ENCODE results near the gene CD300LF.

The CD300LF gene

GRCh38 chr17:74670329-74670728 lies 42.4 kb downstream of the CD300LF start:
- Histone ChIP-seq H2AFZ (ENCODE audit: low read length) (no peak overlapping the region), H3K4me2 (ENCODE audit: low read length) (no peak overlapping the region), H3K9ac (ENCODE audit: low read length) (no peak overlapping the region), H4K20me1 (ENCODE audit: insufficient read depth, low read length) (no peaks in the 10 kb centered on the region), H3K4me1 (ENCODE audit: insufficient read depth, low read length, severe bottlenecking) (no peaks in the 10 kb centered on the region), H3F3A (ENCODE audit: insufficient read depth, low read length) (no peaks in the 10 kb centered on the region), H3K36me3 (ENCODE audit: insufficient read depth, low read length) (no peaks in the 10 kb centered on the region), H3K27me3 (ENCODE audit: insufficient read depth, low read length) (no peaks in the 10 kb centered on the region; the same call in 1 of the 2 replicates), H3K9me2 (ENCODE audit: low read depth, low read length) (no peaks in the 10 kb centered on the region), H3K27ac (ENCODE audit: low read depth, low read length, poor library complexity, severe bottlenecking) (no peak overlapping the region), H3K9me3 (ENCODE audit: low read length) (no peaks in the 10 kb centered on the region), H3K79me2 (ENCODE audit: insufficient read depth, low read length) (no peaks in the 10 kb centered on the region), H3K4me3 (ENCODE audit: low read depth, low read length, poor library complexity, severe bottlenecking) (no peak overlapping the region)
- TF ChIP-seq, protein P1, sequence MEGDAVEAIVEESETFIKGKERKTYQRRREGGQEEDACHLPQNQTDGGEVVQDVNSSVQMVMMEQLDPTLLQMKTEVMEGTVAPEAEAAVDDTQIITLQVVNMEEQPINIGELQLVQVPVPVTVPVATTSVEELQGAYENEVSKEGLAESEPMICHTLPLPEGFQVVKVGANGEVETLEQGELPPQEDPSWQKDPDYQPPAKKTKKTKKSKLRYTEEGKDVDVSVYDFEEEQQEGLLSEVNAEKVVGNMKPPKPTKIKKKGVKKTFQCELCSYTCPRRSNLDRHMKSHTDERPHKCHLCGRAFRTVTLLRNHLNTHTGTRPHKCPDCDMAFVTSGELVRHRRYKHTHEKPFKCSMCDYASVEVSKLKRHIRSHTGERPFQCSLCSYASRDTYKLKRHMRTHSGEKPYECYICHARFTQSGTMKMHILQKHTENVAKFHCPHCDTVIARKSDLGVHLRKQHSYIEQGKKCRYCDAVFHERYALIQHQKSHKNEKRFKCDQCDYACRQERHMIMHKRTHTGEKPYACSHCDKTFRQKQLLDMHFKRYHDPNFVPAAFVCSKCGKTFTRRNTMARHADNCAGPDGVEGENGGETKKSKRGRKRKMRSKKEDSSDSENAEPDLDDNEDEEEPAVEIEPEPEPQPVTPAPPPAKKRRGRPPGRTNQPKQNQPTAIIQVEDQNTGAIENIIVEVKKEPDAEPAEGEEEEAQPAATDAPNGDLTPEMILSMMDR (IDR thresholded peaks at IDR 0.05; ENCODE audit: low read length) = no peak
- no peak for TF ChIP-seq EZH2 (IDR thresholded peaks at IDR 0.05; ENCODE audit: borderline replicate concordance, low read length)

- Histone ChIP-seq H3K9me2 (ENCODE audit: low read depth, low read length) (no peaks in the 10 kb centered on the region), H3K9ac (ENCODE audit: low read length) (no peak overlapping the region), H3K4me2 (ENCODE audit: low read length) (no peak overlapping the region), H3F3A (ENCODE audit: insufficient read depth, low read length) (no peaks in the 10 kb centered on the region), H3K79me2 (ENCODE audit: insufficient read depth, low read length) (no peaks in the 10 kb centered on the region), H3K36me3 (ENCODE audit: insufficient read depth, low read length) (no peaks in the 10 kb centered on the region), H3K4me3 (ENCODE audit: low read depth, low read length, poor library complexity, severe bottlenecking) (no peak overlapping the region), H3K4me1 (ENCODE audit: insufficient read depth, low read length, severe bottlenecking) (no peaks in the 10 kb centered on the region), H3K27ac (ENCODE audit: low read depth, low read length, poor library complexity, severe bottlenecking) (no peak overlapping the region), H3K9me3 (ENCODE audit: low read length) (no peaks in the 10 kb centered on the region), H4K20me1 (ENCODE audit: insufficient read depth, low read length) (no peaks in the 10 kb centered on the region), H2AFZ (ENCODE audit: low read length) (no peak overlapping the region), H3K27me3 (ENCODE audit: insufficient read depth, low read length) (no peaks in the 10 kb centered on the region)
- TF ChIP-seq, protein P1 (IDR thresholded peaks at IDR 0.05; ENCODE audit: low read length) = no peak
- no peak for TF ChIP-seq EZH2 (IDR thresholded peaks at IDR 0.05; ENCODE audit: borderline replicate concordance, low read length)
Measured at GRCh38 chr17:74663561-74663960, 49.2 kb downstream of the CD300LF start.

DNA sequence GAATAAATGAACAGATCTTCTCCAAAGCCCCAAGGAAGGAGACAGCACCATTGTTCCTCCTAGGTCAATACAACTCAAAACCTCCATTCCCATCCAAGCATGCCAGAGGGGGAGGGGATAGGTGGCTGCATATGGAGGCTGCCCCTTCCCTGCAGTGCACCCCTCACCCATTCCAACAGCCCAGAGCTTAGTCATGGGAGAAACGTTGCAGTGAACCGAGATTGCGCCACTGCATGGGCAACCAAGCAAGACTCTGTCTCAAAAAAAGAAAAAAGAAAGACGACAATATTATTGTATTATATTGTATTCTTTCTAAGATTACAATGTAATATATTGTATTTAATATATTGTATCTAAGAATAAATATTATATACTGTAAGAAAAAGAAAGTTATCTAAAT lies 52.8 kb downstream of the CD300LF start:
- TF ChIP-seq EZH2 (IDR thresholded peaks at IDR 0.05; ENCODE audit: borderline replicate concordance, low read length) = no peak
- TF ChIP-seq, protein P1 (IDR thresholded peaks at IDR 0.05; ENCODE audit: low read length) = no peak
- H3K9ac ChIP-seq (ENCODE audit: low read length) = no peak overlapping the region
- H3K4me2 ChIP-seq (ENCODE audit: low read length) = no peak overlapping the region
- H3F3A ChIP-seq (ENCODE audit: insufficient read depth, low read length) = no peaks in the 10 kb centered on the region
- no peaks in the 10 kb centered on the region for H3K36me3 ChIP-seq (ENCODE audit: insufficient read depth, low read length)
- no peak overlapping the region for H3K27ac ChIP-seq (ENCODE audit: low read depth, low read length, poor library complexity, severe bottlenecking)
- no peak overlapping the region for H3K4me3 ChIP-seq (ENCODE audit: low read depth, low read length, poor library complexity, severe bottlenecking)
- no peaks in the 10 kb centered on the region for H4K20me1 ChIP-seq (ENCODE audit: insufficient read depth, low read length)
- H3K9me2 ChIP-seq (ENCODE audit: low read depth, low read length) = no peaks in the 10 kb centered on the region
- H3K4me1 ChIP-seq (ENCODE audit: insufficient read depth, low read length, severe bottlenecking) = no peaks in the 10 kb centered on the region
- no peaks in the 10 kb centered on the region for H3K9me3 ChIP-seq (ENCODE audit: low read length)
- H3K79me2 ChIP-seq (ENCODE audit: insufficient read depth, low read length) = no peaks in the 10 kb centered on the region
- H3K27me3 ChIP-seq (ENCODE audit: insufficient read depth, low read length) = no peaks in the 10 kb centered on the region
- no peak overlapping the region for H2AFZ ChIP-seq (ENCODE audit: low read length)

Data from OCI-LY1 (cell line).